Measurements from ENCODE around the gene SERINC3. TPM values are rescaled to one million over a fixed set of nuclear protein-coding genes. Genes with fewer than 3 reads are reported as not detected.

Gene SERINC3
- total and polyA plus RNA-seq, 4 donors = 54.9 to 95.5 (median 90.0) TPM

GRCh38 chr20:44552950-44553908 is 31.4 kb upstream of the SERINC3 start:
- no peak overlapping the region for H3K27ac ChIP-seq (ENCODE audit: low read depth, low read length)
- no peaks in the 10 kb centered on the region for H3K4me1 ChIP-seq (ENCODE audit: control insufficient read depth, insufficient read depth, low read length)
- H3K4me3 ChIP-seq (ENCODE audit: low read depth, low read length) = no peak overlapping the region
- H3K27me3 ChIP-seq (ENCODE audit: control insufficient read depth, insufficient read depth, low read length) = no peaks in the 10 kb centered on the region
- no peak for DNase-seq (ENCODE audit: low read depth in 4 of 6, low spot score in 6 of 6)
- no peaks in the 10 kb centered on the region for H3K36me3 ChIP-seq (ENCODE audit: control insufficient read depth, insufficient read depth, low read length)
- 80% methylated on average over 2 of the region's 6 CpGs for WGBS (ENCODE audit: insufficient coverage)
- no peaks in the 10 kb centered on the region for H3K9me3 ChIP-seq (ENCODE audit: control insufficient read depth, insufficient read depth, low read length)

DNA sequence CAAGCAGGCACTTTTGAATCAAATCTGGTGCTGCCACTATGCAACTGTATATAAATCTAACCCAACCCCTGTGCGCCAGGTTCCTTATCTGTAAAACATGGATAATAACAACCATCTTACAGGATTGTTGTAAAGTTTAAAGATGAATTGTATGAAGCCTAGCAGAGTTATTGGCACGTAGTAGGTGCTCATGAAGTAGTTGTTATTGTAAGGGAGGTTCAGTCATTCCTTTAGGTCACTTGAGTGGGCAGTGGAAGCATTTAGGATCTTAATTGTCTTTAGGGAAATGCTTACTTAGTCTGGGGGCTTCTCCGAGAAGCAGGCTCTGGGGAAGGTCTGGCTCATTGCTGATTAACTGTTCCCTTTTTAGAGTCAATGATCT is 30.7 kb upstream of the SERINC3 start:
- no peaks in the 10 kb centered on the region for H3K9me3 ChIP-seq (ENCODE audit: control insufficient read depth, insufficient read depth, low read length)
- 92% methylated on average over 1 of the region's 3 CpGs for WGBS (ENCODE audit: insufficient coverage)
- no peak for DNase-seq (ENCODE audit: low read depth in 4 of 6, low spot score in 6 of 6)
- H3K27me3 ChIP-seq (ENCODE audit: control insufficient read depth, insufficient read depth, low read length) = no peaks in the 10 kb centered on the region
- no peak overlapping the region for H3K4me3 ChIP-seq (ENCODE audit: low read depth, low read length)
- no peak overlapping the region for H3K27ac ChIP-seq (ENCODE audit: low read depth, low read length)
- no peaks in the 10 kb centered on the region for H3K4me1 ChIP-seq (ENCODE audit: control insufficient read depth, insufficient read depth, low read length)
- no peaks in the 10 kb centered on the region for H3K36me3 ChIP-seq (ENCODE audit: control insufficient read depth, insufficient read depth, low read length)

- WGBS (ENCODE audit: insufficient coverage) = no CpG with 5 or more reads among the region's 4 CpGs
- no peaks in the 10 kb centered on the region for H3K9me3 ChIP-seq (ENCODE audit: control insufficient read depth, insufficient read depth, low read length)
- no peaks in the 10 kb centered on the region for H3K27me3 ChIP-seq (ENCODE audit: control insufficient read depth, insufficient read depth, low read length)
- no peaks in the 10 kb centered on the region for H3K4me1 ChIP-seq (ENCODE audit: control insufficient read depth, insufficient read depth, low read length)
- DNase-seq (ENCODE audit: low read depth in 4 of 6, low spot score in 6 of 6) = no peak
- no peaks in the 10 kb centered on the region for H3K36me3 ChIP-seq (ENCODE audit: control insufficient read depth, insufficient read depth, low read length)
- H3K27ac ChIP-seq (ENCODE audit: low read depth, low read length) = no peak overlapping the region
- no peak overlapping the region for H3K4me3 ChIP-seq (ENCODE audit: low read depth, low read length)
These were observed 30.2 kb upstream of the SERINC3 start for GRCh38 chr20:44552050-44552449.

- WGBS (ENCODE audit: insufficient coverage) = no CpG with 5 or more reads among the region's 4 CpGs
- no peak overlapping the region for H3K27ac ChIP-seq (ENCODE audit: low read depth, low read length)
- no peak for DNase-seq (ENCODE audit: low read depth in 4 of 6, low spot score in 6 of 6)
These were observed 27.3 kb upstream of the SERINC3 start for GRCh38 chr20:44549123-44549522.

GRCh38 chr20:44547419-44547818 is 25.5 kb upstream of the SERINC3 start:
- H3K9me3 ChIP-seq (ENCODE audit: control insufficient read depth, insufficient read depth, low read length) = no peaks in the 10 kb centered on the region
- no peaks in the 10 kb centered on the region for H3K27me3 ChIP-seq (ENCODE audit: control insufficient read depth, insufficient read depth, low read length)
- H3K27ac ChIP-seq (ENCODE audit: low read depth, low read length) = no peak overlapping the region
- H3K4me3 ChIP-seq (ENCODE audit: low read depth, low read length) = no peak overlapping the region
- no peaks in the 10 kb centered on the region for H3K36me3 ChIP-seq (ENCODE audit: control insufficient read depth, insufficient read depth, low read length)
- DNase-seq (ENCODE audit: low read depth in 4 of 6, low spot score in 6 of 6) = no peak
- no CpG with 5 or more reads among the region's 8 CpGs for WGBS (ENCODE audit: insufficient coverage)
- H3K4me1 ChIP-seq (ENCODE audit: control insufficient read depth, insufficient read depth, low read length) = no peaks in the 10 kb centered on the region

More at GRCh38 chr20:44549123-44549522, 27.3 kb upstream of the SERINC3 start:
- Histone ChIP-seq H3K4me3 (ENCODE audit: low read depth, low read length) (no peak overlapping the region), H3K36me3 (ENCODE audit: control insufficient read depth, insufficient read depth, low read length) (no peaks in the 10 kb centered on the region), H3K4me1 (ENCODE audit: control insufficient read depth, insufficient read depth, low read length) (no peaks in the 10 kb centered on the region), H3K9me3 (ENCODE audit: control insufficient read depth, insufficient read depth, low read length) (no peaks in the 10 kb centered on the region), H3K27me3 (ENCODE audit: control insufficient read depth, insufficient read depth, low read length) (no peaks in the 10 kb centered on the region)

DNA sequence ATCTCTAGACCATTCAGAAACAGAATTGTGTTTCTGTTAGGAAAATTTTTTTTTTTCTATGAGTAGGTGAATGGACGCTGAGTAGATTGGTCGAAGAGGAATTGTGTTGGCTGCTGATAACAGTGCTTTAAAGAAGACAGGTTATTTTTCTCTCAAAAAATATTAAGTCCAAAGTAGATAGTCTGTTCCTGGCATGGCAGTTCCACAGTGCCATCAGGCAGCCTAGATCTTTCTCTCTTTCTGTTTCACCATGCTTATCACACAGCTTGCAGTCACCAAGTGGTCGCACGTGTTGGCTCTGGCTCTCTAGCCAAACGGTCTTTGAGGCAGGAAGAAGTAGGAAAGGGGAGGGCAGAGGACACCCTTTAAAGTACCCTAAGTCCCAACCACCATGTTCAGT is 22.4 kb upstream of the SERINC3 start:
- no peak overlapping the region for H3K27ac ChIP-seq (ENCODE audit: low read depth, low read length)

DNA sequence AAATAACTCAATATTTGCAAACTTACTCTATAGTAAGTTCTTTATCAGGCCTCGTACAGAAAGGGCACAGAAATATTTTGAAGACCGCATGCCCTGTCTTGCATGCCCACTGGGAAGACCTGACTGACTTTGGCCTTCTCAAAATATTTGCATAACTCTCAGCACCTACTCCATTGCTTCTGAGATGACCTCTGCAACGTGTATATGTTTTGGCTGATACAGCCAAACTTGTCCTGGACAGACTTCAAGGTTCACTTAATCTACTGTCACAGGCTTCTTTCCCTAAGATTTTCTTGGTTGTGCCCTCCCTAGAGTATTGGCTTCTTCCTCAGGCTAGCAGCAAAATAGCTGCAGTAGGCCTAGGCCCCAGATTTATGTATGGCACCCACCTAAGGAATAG is 21.5 kb upstream of the SERINC3 start:
- Histone ChIP-seq H3K9me3 (ENCODE audit: control insufficient read depth, insufficient read depth, low read length) (no peaks in the 10 kb centered on the region), H3K27ac (ENCODE audit: low read depth, low read length) (no peak overlapping the region)

More for the DNA sequence above, 22.4 kb upstream of the SERINC3 start:
- DNase-seq (ENCODE audit: low read depth in 4 of 6, low spot score in 6 of 6) = no peak
- Histone ChIP-seq H3K4me1 (ENCODE audit: control insufficient read depth, insufficient read depth, low read length) (no peaks in the 10 kb centered on the region), H3K36me3 (ENCODE audit: control insufficient read depth, insufficient read depth, low read length) (no peaks in the 10 kb centered on the region), H3K4me3 (ENCODE audit: low read depth, low read length) (no peak overlapping the region), H3K9me3 (ENCODE audit: control insufficient read depth, insufficient read depth, low read length) (no peaks in the 10 kb centered on the region), H3K27me3 (ENCODE audit: control insufficient read depth, insufficient read depth, low read length) (no peaks in the 10 kb centered on the region)
- no CpG with 5 or more reads among the region's 5 CpGs for WGBS (ENCODE audit: insufficient coverage)

DNA sequence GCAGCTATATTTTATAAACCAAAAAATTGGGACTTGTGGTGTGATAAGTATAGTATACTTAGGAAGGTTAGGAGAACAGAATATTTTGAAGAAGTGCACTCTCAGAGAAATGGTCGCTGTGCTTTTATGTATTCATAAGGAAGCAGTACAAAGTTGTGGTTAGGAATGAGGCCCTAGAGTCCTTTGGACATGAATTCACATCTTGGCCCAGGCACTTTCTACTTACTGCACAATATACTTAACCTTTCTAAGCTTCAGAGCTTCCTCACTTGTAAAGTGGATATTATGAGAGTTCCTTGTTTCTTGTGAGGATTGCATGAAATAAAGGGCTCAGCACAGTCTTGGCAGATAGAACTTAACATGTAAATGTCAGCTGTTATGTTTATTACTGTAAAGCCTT is 21.0 kb upstream of the SERINC3 start:
- Histone ChIP-seq H3K27ac (ENCODE audit: low read depth, low read length) (no peak overlapping the region), H3K4me3 (ENCODE audit: low read depth, low read length) (no peak overlapping the region)
- 100% methylated on average over 1 of the region's 1 CpG for WGBS (ENCODE audit: insufficient coverage)

More for the DNA sequence above, 21.5 kb upstream of the SERINC3 start:
- DNase-seq (ENCODE audit: low read depth in 4 of 6, low spot score in 6 of 6) = no peak
- Histone ChIP-seq H3K4me3 (ENCODE audit: low read depth, low read length) (no peak overlapping the region), H3K4me1 (ENCODE audit: control insufficient read depth, insufficient read depth, low read length) (no peaks in the 10 kb centered on the region), H3K36me3 (ENCODE audit: control insufficient read depth, insufficient read depth, low read length) (no peaks in the 10 kb centered on the region), H3K27me3 (ENCODE audit: control insufficient read depth, insufficient read depth, low read length) (no peaks in the 10 kb centered on the region)
- WGBS (ENCODE audit: insufficient coverage) = 79% methylated on average over 3 of the region's 3 CpGs

DNA sequence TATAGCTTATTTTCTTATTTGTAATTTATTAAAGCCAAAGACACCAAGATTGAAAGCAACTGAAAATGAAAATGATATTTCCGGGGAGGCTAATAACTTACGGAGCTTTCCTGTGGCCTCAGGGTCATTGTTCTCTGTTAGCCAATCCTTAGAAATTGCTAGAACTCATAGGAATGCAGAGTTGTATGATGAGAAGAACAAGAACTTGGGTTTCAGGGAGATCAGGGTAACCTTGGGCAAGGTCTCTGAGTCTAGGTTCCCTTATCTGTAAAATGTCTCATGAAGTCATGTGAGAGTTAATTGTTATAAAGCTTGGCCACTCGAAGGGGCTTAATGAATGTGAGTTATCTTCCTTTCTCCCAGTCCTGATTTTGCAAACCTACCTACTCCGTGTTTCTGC is 20.1 kb upstream of the SERINC3 start:
- Histone ChIP-seq H3K4me1 (ENCODE audit: control insufficient read depth, insufficient read depth, low read length) (no peaks in the 10 kb centered on the region), H3K27ac (ENCODE audit: low read depth, low read length) (no peak overlapping the region), H3K27me3 (ENCODE audit: control insufficient read depth, insufficient read depth, low read length) (no peaks in the 10 kb centered on the region), H3K9me3 (ENCODE audit: control insufficient read depth, insufficient read depth, low read length) (no peaks in the 10 kb centered on the region), H3K36me3 (ENCODE audit: control insufficient read depth, insufficient read depth, low read length) (no peaks in the 10 kb centered on the region), H3K4me3 (ENCODE audit: low read depth, low read length) (no peak overlapping the region)
- no peak for DNase-seq (ENCODE audit: low read depth in 4 of 6, low spot score in 6 of 6)
- 90% methylated on average over 2 of the region's 4 CpGs for WGBS (ENCODE audit: insufficient coverage)

More for the DNA sequence above, 21.0 kb upstream of the SERINC3 start:
- H3K9me3 ChIP-seq (ENCODE audit: control insufficient read depth, insufficient read depth, low read length) = no peaks in the 10 kb centered on the region
- no peak for DNase-seq (ENCODE audit: low read depth in 4 of 6, low spot score in 6 of 6)
- H3K27me3 ChIP-seq (ENCODE audit: control insufficient read depth, insufficient read depth, low read length) = no peaks in the 10 kb centered on the region
- no peaks in the 10 kb centered on the region for H3K36me3 ChIP-seq (ENCODE audit: control insufficient read depth, insufficient read depth, low read length)
- no peaks in the 10 kb centered on the region for H3K4me1 ChIP-seq (ENCODE audit: control insufficient read depth, insufficient read depth, low read length)

DNA sequence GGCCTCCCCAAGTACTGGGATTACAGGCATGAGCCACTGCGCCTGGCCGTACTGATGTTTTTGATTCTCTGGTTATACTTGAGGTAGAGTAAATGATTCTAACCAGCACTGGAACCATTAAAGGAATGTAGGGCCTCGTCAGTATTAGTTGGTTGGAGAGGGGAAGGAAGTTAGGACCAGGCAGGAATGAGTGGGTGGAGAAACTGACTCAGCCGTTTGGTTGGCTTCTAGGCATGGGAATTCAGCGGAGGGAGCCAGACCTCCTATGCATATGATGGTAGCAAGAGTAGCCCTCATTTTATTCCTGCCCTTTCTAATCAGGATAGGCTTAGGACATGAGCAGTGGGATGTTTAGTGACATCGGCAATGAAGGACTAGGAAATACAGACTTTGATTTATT is 19.0 kb upstream of the SERINC3 start:
- no peak for DNase-seq (ENCODE audit: low read depth in 4 of 6, low spot score in 6 of 6)
- H3K4me1 ChIP-seq (ENCODE audit: control insufficient read depth, insufficient read depth, low read length) = no peaks in the 10 kb centered on the region
- no peak overlapping the region for H3K27ac ChIP-seq (ENCODE audit: low read depth, low read length)
- WGBS (ENCODE audit: insufficient coverage) = 81% methylated on average over 5 of the region's 6 CpGs
- H3K36me3 ChIP-seq (ENCODE audit: control insufficient read depth, insufficient read depth, low read length) = no peaks in the 10 kb centered on the region
- no peaks in the 10 kb centered on the region for H3K27me3 ChIP-seq (ENCODE audit: control insufficient read depth, insufficient read depth, low read length)
- no peaks in the 10 kb centered on the region for H3K9me3 ChIP-seq (ENCODE audit: control insufficient read depth, insufficient read depth, low read length)
- no peak overlapping the region for H3K4me3 ChIP-seq (ENCODE audit: low read depth, low read length)
